Hypothalamus (tissue), 51 donors: ENCODE results near the gene ATG9A.

Source experiments
- DNase-seq, 51 donors: peaks; one replicate each; lab custom pipeline; 2025; lab: John Stamatoyannopoulos, UW

ATG9A gene

GRCh38 chr2:219179601-219180465, 49.6 kb downstream of the ATG9A start:
- no peak for DNase-seq

GRCh38 chr2:219178377-219179175, 50.9 kb downstream of the ATG9A start:
- peak in 25 of 51 donors; percentile 19 to 83 (median 55) for DNase-seq

GRCh38 chr2:219177552-219178376, 51.7 kb downstream of the ATG9A start, which contains the start of gene RETREG2:
Gene RETREG2 (plus strand): TSS chr2:219178275. CDS start chr2:219178353, 78 bp downstream.
- DNase-seq = peak; percentile 53 to 94 (median 79)

GRCh38 chr2:219176818-219177551, 52.5 kb downstream of the ATG9A start, which contains the start of gene CNPPD1:
Gene CNPPD1 (minus strand): TSS chr2:219176925. CDS start chr2:219176828, 97 bp downstream.
- DNase-seq = peak; percentile 34 to 91 (median 75)

- DNase-seq = peak in 35 of 51 donors; percentile 20 to 86 (median 55)
These were observed 53.3 kb downstream of the ATG9A start for GRCh38 chr2:219175928-219176817.

- DNase-seq = no peak
These were observed 54.0 kb downstream of the ATG9A start for GRCh38 chr2:219175486-219175885.

GRCh38 chr2:219174801-219175200, 54.6 kb downstream of the ATG9A start:
- no peak for DNase-seq

- no peak for DNase-seq
These were observed 55.3 kb downstream of the ATG9A start for GRCh38 chr2:219174146-219174545.

- DNase-seq = no peak
These were observed 56.3 kb downstream of the ATG9A start for GRCh38 chr2:219173176-219173575.

- no peak for DNase-seq
These were observed 56.9 kb downstream of the ATG9A start for GRCh38 chr2:219172231-219173154.

- DNase-seq = peak in 15 of 51 donors; percentile 10 to 44 (median 27)
These were observed 58.2 kb downstream of the ATG9A start for GRCh38 chr2:219171231-219171651.

- no peak for DNase-seq
These were observed 59.3 kb downstream of the ATG9A start, which contains the start of gene SLC23A3 for GRCh38 chr2:219169930-219170654. Gene SLC23A3 (minus strand): TSS chr2:219170029. CDS start chr2:219169984, 45 bp downstream.
